ENCODE data around the gene EPN2.

GRCh38 chr17:19354748-19355147, 117.6 kb downstream of the EPN2 start:
- no peak for TF ChIP-seq CTCF (IDR thresholded peaks at IDR 0.05; ENCODE audit: poor library complexity)
- no peak for TF ChIP-seq EZH2 (IDR thresholded peaks at IDR 0.05; ENCODE audit: borderline replicate concordance)
- no peak for TF ChIP-seq EZH2phosphoT487 (IDR thresholded peaks at IDR 0.05; ENCODE audit: low read depth, severe bottlenecking, unreplicated experiment)

Measured in hepatocyte (in vitro differentiated cells).